HCT116 (cell line): Measurements from ENCODE around the gene BRMS1L. TPM values are rescaled to one million over a fixed set of nuclear protein-coding genes. Genes with fewer than 3 reads are reported as not detected.

Experiments used
- ATAC-seq: fragments of 200-7000 bp; cut with Tn5 transposase; 2 replicates; pipeline ENCODE4 v1.9.1; 2020; ENCODE audit warnings: mild to moderate bottlenecking, moderate library complexity
- BruUV-seq: library from RNA; stranded (reverse); fragments of 400-500 nt; replicated peaks from 2 replicates; lab custom pipeline; 2021; lab: Mats Ljungman, UMichigan
- CTCF ChIA-PET: fragments of 300-600 bp; sonication (Branson Sonifier 250); formaldehyde crosslinking; loops from one replicate; lab custom pipeline; 2021; ENCODE audit warnings: antibody characterized with exemption; lab: Charles Lee
- POLR2A ChIA-PET: fragments of 300-600, 350-600 bp; sonication (Branson Sonifier 250); formaldehyde crosslinking; loops from one replicate; lab custom pipeline; 2021; ENCODE audit warnings: antibody characterized with exemption; lab: Charles Lee
- RAD21 ChIA-PET, 2 experiments: fragments of 300-600 bp; sonication (Branson Sonifier 250); formaldehyde crosslinking; loops; one replicate each; lab custom pipeline; 2023; ENCODE audit warnings: low total read pairs in 2 of 2; ENCODE audit not compliant: uncharacterized antibody in 2 of 2, unreplicated experiment in 2 of 2, low non-redundant PET in 1 of 2; lab: Charles Lee
- DNase-seq: peaks from one replicate; pipeline ENCODE4 v3.0.0-alpha.2; 2010; ENCODE audit warnings: low read depth, low spot score
- H2AFZ ChIP-seq: fragments of 200-600 bp; shearing (Covaris generic), sonication (generic); 2 replicates; pipeline ENCODE4 v1.6.1; 2017; ENCODE audit warnings: low read depth, mixed run types, mixed read lengths, antibody characterized with exemption, low read length; ENCODE audit not compliant: poor library complexity, severe bottlenecking
- H3K27ac ChIP-seq: 2 replicates; pipeline ENCODE4 v1.5.1; 2012; ENCODE audit warnings: low read depth, low read length
- H3K27me3 ChIP-seq: fragments of 200-600 bp; sonication (generic); 2 replicates; pipeline ENCODE4 v1.6.1; 2016; ENCODE audit warnings: mixed run types, low read length, mixed read lengths; ENCODE audit not compliant: insufficient read depth
- H3K36me3 ChIP-seq, 2 experiments: fragments of 200-500 bp in 1 of 2; fragments of 200-600 bp in 1 of 2; sonication (Bioruptor generic) in 1 of 2; sonication (generic) in 1 of 2; 2 replicates each; pipeline versions ENCODE4 v1.5.1 to v1.6.1; 2014 to 2016; ENCODE audit warnings: low read length in 2 of 2, inconsistent platforms in 1 of 2, mixed read lengths in 1 of 2, mixed run types in 1 of 2; ENCODE audit not compliant: insufficient read depth in 2 of 2, control insufficient read depth in 1 of 2
- H3K4me1 ChIP-seq, 2 experiments: fragments of 200-600 bp in 1 of 2; sonication (generic) in 1 of 2; 2 replicates each; pipeline versions ENCODE4 v1.5.1 to v1.6.1; 2012 to 2017; ENCODE audit warnings: low read length in 2 of 2, inconsistent platforms in 1 of 2, mild to moderate bottlenecking in 1 of 2, mixed read lengths in 1 of 2, mixed run types in 1 of 2, moderate library complexity in 1 of 2; ENCODE audit not compliant: insufficient read depth in 2 of 2, control insufficient read depth in 1 of 2
- H3K4me2 ChIP-seq: fragments of 200-600 bp; sonication (generic); 2 replicates; pipeline ENCODE4 v1.6.1; 2017; ENCODE audit warnings: mixed run types, low read length, mixed read lengths
- H3K4me3 ChIP-seq, 2 experiments: fragments of 200-600 bp in 1 of 2; sonication (generic) in 1 of 2; replicated peaks in 1 of 2; 2 replicates each; pipeline ENCODE4 v1.5.1; 2011 to 2016; ENCODE audit warnings: low read length in 2 of 2, control low read depth in 1 of 2, low read depth in 1 of 2, mild to moderate bottlenecking in 1 of 2, mixed read lengths in 1 of 2, mixed run types in 1 of 2
- H3K79me2 ChIP-seq: fragments of 200-600 bp; sonication (generic); 2 replicates; pipeline ENCODE4 v1.6.1; 2017; ENCODE audit warnings: mild to moderate bottlenecking, mixed run types, low read length, moderate library complexity, mixed read lengths; ENCODE audit not compliant: insufficient read depth
- H3K9ac ChIP-seq: fragments of 200-600 bp; sonication (generic); 2 replicates; pipeline ENCODE4 v1.6.1; 2016; ENCODE audit warnings: low read length, mixed read lengths
- H3K9me2 ChIP-seq: fragments of 200-600 bp; sonication (generic), shearing (Covaris generic); 2 replicates; pipeline ENCODE4 v1.6.1; 2017; ENCODE audit warnings: mixed run types, mild to moderate bottlenecking, moderate library complexity; ENCODE audit not compliant: insufficient read depth
- H3K9me3 ChIP-seq, 2 experiments: fragments of 200-500 bp in 1 of 2; fragments of 200-600 bp in 1 of 2; sonication (Bioruptor generic) in 1 of 2; sonication (generic) in 1 of 2; 2 replicates each; pipeline ENCODE4 v1.6.1; 2014 to 2017; ENCODE audit warnings: low read length in 2 of 2, mixed read lengths in 2 of 2, inconsistent platforms in 1 of 2, low read depth in 1 of 2, mild to moderate bottlenecking in 1 of 2, mixed run types in 1 of 2, moderate library complexity in 1 of 2; ENCODE audit not compliant: control insufficient read depth in 1 of 2, insufficient read depth in 1 of 2
- H4K20me1 ChIP-seq: fragments of 200-600 bp; sonication (generic), shearing (Covaris generic); 2 replicates; pipeline ENCODE4 v1.6.1; 2017; ENCODE audit warnings: mixed run types, mild to moderate bottlenecking, moderate library complexity; ENCODE audit not compliant: insufficient read depth
- ELF1 ChIP-seq: IDR thresholded peaks from 2 replicates; pipeline ENCODE4 v1.6.1; 2012; ENCODE audit warnings: low read depth, borderline replicate concordance
- POLR2AphosphoS5 ChIP-seq: IDR thresholded peaks from 2 replicates; pipeline ENCODE4 v1.6.1; 2011; ENCODE audit warnings: mild to moderate bottlenecking, low read depth, low read length, moderate library complexity
- REST ChIP-seq: IDR thresholded peaks from 2 replicates; pipeline ENCODE4 v1.6.1; 2012; ENCODE audit warnings: low read depth
- TCF7L2 ChIP-seq: IDR thresholded peaks from 2 replicates; pipeline ENCODE4 v1.7.0; 2011; ENCODE audit warnings: borderline replicate concordance, inconsistent platforms; ENCODE audit not compliant: insufficient read depth, insufficient read length; ENCODE audit errors: extremely low read depth
- ZFX ChIP-seq: fragments of 450-650 bp; IDR thresholded peaks from 2 replicates; pipeline ENCODE4 v1.6.1; 2017
- ZNF274 ChIP-seq: fragments of 200-500 bp; sonication (Bioruptor generic); IDR thresholded peaks from 2 replicates; pipeline ENCODE4 v1.6.1; 2014; ENCODE audit warnings: mild to moderate bottlenecking, low read depth, low read length, inconsistent platforms
- intact Hi-C: fragments of 100-400 bp; cut with micrococcal nuclease; formaldehyde crosslinking; loops from 2 replicates; pipeline ENCODE4 v1.10.0; 2022
- total RNA-seq: library from RNA; stranded (reverse); gene quantifications from one replicate; pipeline ENCODE4 v1.2.1, GENCODE V29; 2021; ENCODE audit not compliant: unreplicated experiment
- TF ChIP-seq, protein P1 (sequence below): IDR thresholded peaks from 2 replicates; pipeline ENCODE4 v1.6.1; 2012
- TF ChIP-seq, protein P2 (sequence below), 3 experiments: fragments of 200-600 bp in 1 of 3; sonication (generic) in 1 of 3; IDR thresholded peaks in 2 of 3; conservative IDR thresholded peaks in 1 of 3; 2 replicates each; pipeline ENCODE4 v1.5.1; 2012 to 2017; ENCODE audit warnings: low read depth in 2 of 3, low read length in 2 of 3, antibody characterized with exemption in 1 of 3, borderline replicate concordance in 1 of 3, control low read depth in 1 of 3, mild to moderate bottlenecking in 1 of 3, mixed read lengths in 1 of 3, mixed run types in 1 of 3, moderate library complexity in 1 of 3; ENCODE audit not compliant: insufficient read depth in 1 of 3

The BRMS1L gene
- total RNA-seq, 1 experiment from 2014 or later: 6.2 TPM

- no peaks in the 10 kb centered on the region for H3K27me3 ChIP-seq
- no peak for TF ChIP-seq POLR2AphosphoS5
- TF ChIP-seq ZFX: no peak
- TF ChIP-seq TCF7L2: no peak
- H3K4me1 ChIP-seq: no peaks in the 10 kb centered on the region
- ChIA-PET POLR2A (no interaction called here), CTCF (no interaction called here), RAD21 (no interaction called here)
- H3K4me3 ChIP-seq: no peak overlapping the region
- H4K20me1 ChIP-seq: no peaks in the 10 kb centered on the region
- no peaks in the 10 kb centered on the region for H3K9me2 ChIP-seq
- H2AFZ ChIP-seq: no peak overlapping the region
- H3K9me3 ChIP-seq: no peaks in the 10 kb centered on the region
- ATAC-seq (no peak), DNase-seq (no peak)
- intact Hi-C loops: no loop called here
- H3K9ac ChIP-seq: no peak overlapping the region
- no peak overlapping the region for H3K27ac ChIP-seq
- BruUV-seq: no TSS peak
- H3K36me3 ChIP-seq: no peaks in the 10 kb centered on the region
- no peaks in the 10 kb centered on the region for H3K79me2 ChIP-seq
- H3K4me2 ChIP-seq: no peak overlapping the region
Observed at GRCh38 chr14:35855876-35856481, 29.8 kb downstream of the BRMS1L start.

DNA sequence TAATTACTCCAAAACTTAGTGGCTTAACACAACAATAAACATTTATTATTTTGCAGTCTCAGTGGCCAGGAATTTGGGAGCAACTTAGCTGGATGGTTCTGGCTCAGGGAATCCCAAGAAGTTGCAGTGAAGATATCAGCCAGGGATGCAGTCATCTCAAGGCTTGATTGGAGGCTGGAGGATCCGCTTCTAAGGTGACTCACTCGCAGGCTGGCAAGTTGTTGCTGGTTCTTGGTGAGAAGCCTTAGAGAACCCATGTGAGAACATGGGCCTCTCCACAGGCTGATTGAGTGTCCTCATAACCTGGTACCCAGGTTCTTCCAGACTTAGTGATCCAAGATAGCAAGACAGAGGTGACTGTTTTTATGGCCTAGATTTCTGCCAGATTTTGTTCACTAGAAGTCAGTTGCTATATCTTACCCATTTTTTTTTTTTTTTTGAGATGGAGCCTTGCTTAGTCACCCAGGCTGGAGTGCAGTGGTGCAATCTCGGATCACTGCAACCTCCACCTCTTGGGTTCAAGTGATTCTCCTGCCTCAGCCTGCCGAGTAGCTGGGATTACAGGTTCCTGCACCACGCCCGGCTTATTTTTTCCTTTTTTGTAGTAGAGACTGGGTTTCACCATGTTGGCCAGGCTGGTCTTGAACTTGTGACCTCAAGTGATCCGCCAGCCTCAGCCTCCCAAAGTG is 32.5 kb downstream of the BRMS1L start:
- Histone ChIP-seq H3K4me1 (no peaks in the 10 kb centered on the region), H3K79me2 (no peaks in the 10 kb centered on the region), H3K27me3 (no peaks in the 10 kb centered on the region), H2AFZ (no peak overlapping the region), H3K4me3 (no peak overlapping the region), H4K20me1 (no peaks in the 10 kb centered on the region), H3K36me3 (peaks cover 0 to 3% of the 10 kb centered on the region in 2 experiments; a peak in 1 of 4 replicates), H3K9ac (no peak overlapping the region), H3K4me2 (no peak overlapping the region), H3K9me2 (no peaks in the 10 kb centered on the region), H3K9me3 (no peaks in the 10 kb centered on the region), H3K27ac (no peak overlapping the region)
- no peak for DNase-seq
- POLR2A ChIA-PET: interaction anchor here (0.6 kb wide), 1 partner anchor 640 kb away, joined by 3 read pairs; no protein-coding TSS in a partner anchor
- intact Hi-C loops: no loop called here
- no peak for ATAC-seq
- RAD21 ChIA-PET: no interaction called here
- no TSS peak for BruUV-seq
- CTCF ChIA-PET: no interaction called here
- TF ChIP-seq, protein P1, sequence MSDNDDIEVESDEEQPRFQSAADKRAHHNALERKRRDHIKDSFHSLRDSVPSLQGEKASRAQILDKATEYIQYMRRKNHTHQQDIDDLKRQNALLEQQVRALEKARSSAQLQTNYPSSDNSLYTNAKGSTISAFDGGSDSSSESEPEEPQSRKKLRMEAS: no peak
- TF ChIP-seq ZFX (no peak), ELF1 (no peak), ZNF274 (no peak), REST (no peak), POLR2AphosphoS5 (no peak)
- TF ChIP-seq, protein P2, sequence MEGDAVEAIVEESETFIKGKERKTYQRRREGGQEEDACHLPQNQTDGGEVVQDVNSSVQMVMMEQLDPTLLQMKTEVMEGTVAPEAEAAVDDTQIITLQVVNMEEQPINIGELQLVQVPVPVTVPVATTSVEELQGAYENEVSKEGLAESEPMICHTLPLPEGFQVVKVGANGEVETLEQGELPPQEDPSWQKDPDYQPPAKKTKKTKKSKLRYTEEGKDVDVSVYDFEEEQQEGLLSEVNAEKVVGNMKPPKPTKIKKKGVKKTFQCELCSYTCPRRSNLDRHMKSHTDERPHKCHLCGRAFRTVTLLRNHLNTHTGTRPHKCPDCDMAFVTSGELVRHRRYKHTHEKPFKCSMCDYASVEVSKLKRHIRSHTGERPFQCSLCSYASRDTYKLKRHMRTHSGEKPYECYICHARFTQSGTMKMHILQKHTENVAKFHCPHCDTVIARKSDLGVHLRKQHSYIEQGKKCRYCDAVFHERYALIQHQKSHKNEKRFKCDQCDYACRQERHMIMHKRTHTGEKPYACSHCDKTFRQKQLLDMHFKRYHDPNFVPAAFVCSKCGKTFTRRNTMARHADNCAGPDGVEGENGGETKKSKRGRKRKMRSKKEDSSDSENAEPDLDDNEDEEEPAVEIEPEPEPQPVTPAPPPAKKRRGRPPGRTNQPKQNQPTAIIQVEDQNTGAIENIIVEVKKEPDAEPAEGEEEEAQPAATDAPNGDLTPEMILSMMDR (IDR thresholded peaks at IDR 0.05 in 2 of 3, conservative IDR thresholded peaks at IDR 0.05 in 1 of 3; ENCODE audit: borderline replicate concordance in 1 of 3, insufficient read depth in 1 of 3, low read depth in 2 of 3, low read length in 2 of 3): no peak
